Panc1 (cell line): ENCODE data around the gene NCAM2. TPM values are rescaled to one million over a fixed set of nuclear protein-coding genes. Genes with fewer than 3 reads are reported as not detected.

ENCODE experiments used
- ATAC-seq: fragments of 200-7000 bp; cut with Tn5 transposase; 2 replicates; pipeline ENCODE4 v1.9.1; 2020; ENCODE audit warnings: mild to moderate bottlenecking, moderate library complexity
- BruUV-seq: library from RNA; stranded (reverse); fragments of 400-500 nt; replicated peaks from 2 replicates; lab custom pipeline; 2021; lab: Mats Ljungman, UMichigan
- CTCF ChIA-PET: fragments of 300-600 bp; sonication (Branson Sonifier 250); formaldehyde crosslinking; loops from one replicate; lab custom pipeline; 2022; ENCODE audit warnings: antibody characterized with exemption; lab: Charles Lee
- POLR2A ChIA-PET: fragments of 300-600 bp; sonication (Branson Sonifier 250); formaldehyde crosslinking; loops from one replicate; lab custom pipeline; 2022; ENCODE audit warnings: antibody characterized with exemption; lab: Charles Lee
- DNase-seq: peaks from one replicate; pipeline ENCODE4 v3.0.0-alpha.2; 2010; ENCODE audit warnings: low read depth, low spot score
- H3K27ac ChIP-seq: 2 replicates; pipeline ENCODE4 v1.5.1; 2011; ENCODE audit warnings: mild to moderate bottlenecking, low read length, inconsistent platforms
- H3K27me3 ChIP-seq: fragments of 200-500 bp; sonication (Bioruptor generic); 2 replicates; pipeline ENCODE4 v1.6.0; 2014; ENCODE audit warnings: low read length, inconsistent platforms; ENCODE audit not compliant: control insufficient read depth, insufficient read depth
- H3K36me3 ChIP-seq: fragments of 200-500 bp; sonication (Bioruptor generic); 2 replicates; pipeline ENCODE4 v1.5.1; 2014; ENCODE audit warnings: inconsistent platforms, mild to moderate bottlenecking, low read length, moderate library complexity; ENCODE audit not compliant: control insufficient read depth, insufficient read depth
- H3K4me1 ChIP-seq: 2 replicates; pipeline ENCODE4 v1.5.1; 2011; ENCODE audit warnings: inconsistent platforms, mild to moderate bottlenecking, low read length, moderate library complexity; ENCODE audit not compliant: control insufficient read depth, insufficient read depth
- H3K4me3 ChIP-seq, 2 experiments: 2 replicates each; pipeline ENCODE4 v1.5.1; 2011 to 2012; ENCODE audit warnings: low read depth in 2 of 2, low read length in 2 of 2, mild to moderate bottlenecking in 2 of 2, inconsistent platforms in 1 of 2, moderate library complexity in 1 of 2
- H3K9me3 ChIP-seq: fragments of 200-500 bp; sonication (Bioruptor generic); 2 replicates; pipeline ENCODE4 v1.5.1; 2014; ENCODE audit warnings: low read depth, mild to moderate bottlenecking, inconsistent platforms, low read length, moderate library complexity; ENCODE audit not compliant: control insufficient read depth, insufficient read depth
- CTCF ChIP-seq: fragments of 450-650 bp; IDR thresholded peaks from 2 replicates; pipeline ENCODE4 v1.5.1; 2017; ENCODE audit warnings: mild to moderate bottlenecking
- POLR2AphosphoS5 ChIP-seq: IDR thresholded peaks from 2 replicates; pipeline ENCODE4 v1.6.1; 2012; ENCODE audit warnings: mild to moderate bottlenecking, low read depth, low read length, moderate library complexity
- REST ChIP-seq, 2 experiments: IDR thresholded peaks; 2 replicates each; pipeline ENCODE4 v1.6.1; 2011 to 2012; ENCODE audit warnings: low read depth in 2 of 2, control low read depth in 1 of 2, low read length in 1 of 2, mild to moderate bottlenecking in 1 of 2, moderate library complexity in 1 of 2; ENCODE audit not compliant: insufficient read depth in 1 of 2
- SIN3A ChIP-seq: IDR thresholded peaks from 2 replicates; pipeline ENCODE4 v1.6.1; 2012; ENCODE audit warnings: low read depth, mild to moderate bottlenecking, low read length, moderate library complexity, borderline replicate concordance; ENCODE audit not compliant: insufficient read depth
- TCF7L2 ChIP-seq: IDR thresholded peaks from 2 replicates; pipeline ENCODE4 v1.6.1; 2011; ENCODE audit warnings: mild to moderate bottlenecking, low read depth, low read length, inconsistent platforms
- in situ Hi-C: cut with HindIII; loops from 2 replicates; pipeline ENCODE4 v1.10.0; 2016; ENCODE audit warnings: low sequenced_read_pairs, low pct_unique_long_range_greater_than_20kb
- intact Hi-C: fragments of 100-400 bp; cut with micrococcal nuclease; formaldehyde crosslinking; loops from one replicate; pipeline ENCODE4 v1.10.0; 2022; ENCODE audit not compliant: unreplicated experiment
- total RNA-seq: library from RNA; stranded (reverse); gene quantifications from one replicate; pipeline ENCODE4 v1.2.1, GENCODE V29; 2021; ENCODE audit not compliant: unreplicated experiment

The NCAM2 gene
- total RNA-seq, 1 experiment from 2014 or later, result 2.2 TPM

GRCh38 chr21:21295303-21295702 lies 297.1 kb downstream of the NCAM2 start:
- TF ChIP-seq REST (IDR thresholded peaks at IDR 0.05; ENCODE audit: insufficient read depth in 1 of 2, low read depth in 2 of 2, low read length in 1 of 2) (no peak), CTCF (no peak), TCF7L2 (no peak), POLR2AphosphoS5 (no peak), SIN3A (no peak)
- Histone ChIP-seq H3K4me3 (no peak overlapping the region), H3K9me3 (no peaks in the 10 kb centered on the region), H3K27me3 (no peaks in the 10 kb centered on the region), H3K36me3 (no peaks in the 10 kb centered on the region), H3K4me1 (no peaks in the 10 kb centered on the region), H3K27ac (no peak overlapping the region)
- ATAC-seq, result no peak
- CTCF ChIA-PET, result no interaction called here
- intact Hi-C loops, result no loop called here
- POLR2A ChIA-PET, result no interaction called here
- BruUV-seq, result no TSS peak
- DNase-seq, result no peak
- in situ Hi-C loops, result no loop called here

GRCh38 chr21:21297211-21297610 lies 299.0 kb downstream of the NCAM2 start:
- TF ChIP-seq TCF7L2 (no peak), POLR2AphosphoS5 (no peak), SIN3A (no peak), REST (IDR thresholded peaks at IDR 0.05; ENCODE audit: insufficient read depth in 1 of 2, low read depth in 2 of 2, low read length in 1 of 2) (no peak), CTCF (no peak)
- CTCF ChIA-PET, result no interaction called here
- Histone ChIP-seq H3K4me3 (no peak overlapping the region), H3K36me3 (no peaks in the 10 kb centered on the region), H3K4me1 (no peaks in the 10 kb centered on the region), H3K27me3 (no peaks in the 10 kb centered on the region), H3K27ac (no peak overlapping the region), H3K9me3 (no peaks in the 10 kb centered on the region)
- in situ Hi-C loops (no loop called here), intact Hi-C loops (no loop called here)
- POLR2A ChIA-PET, result no interaction called here
- ATAC-seq (no peak), DNase-seq (no peak)
- BruUV-seq, result no TSS peak
